GM19395 (cell line): Measurements from ENCODE around the gene CYFIP1.

ENCODE experiments used
- ATAC-seq: cut with Tn5 transposase; IDR thresholded peaks from one replicate; pipeline ENCODE4 v1.9.1; 2021; ENCODE audit warnings: mild to moderate bottlenecking, moderate library complexity; ENCODE audit not compliant: unreplicated experiment

Gene CYFIP1

DNA sequence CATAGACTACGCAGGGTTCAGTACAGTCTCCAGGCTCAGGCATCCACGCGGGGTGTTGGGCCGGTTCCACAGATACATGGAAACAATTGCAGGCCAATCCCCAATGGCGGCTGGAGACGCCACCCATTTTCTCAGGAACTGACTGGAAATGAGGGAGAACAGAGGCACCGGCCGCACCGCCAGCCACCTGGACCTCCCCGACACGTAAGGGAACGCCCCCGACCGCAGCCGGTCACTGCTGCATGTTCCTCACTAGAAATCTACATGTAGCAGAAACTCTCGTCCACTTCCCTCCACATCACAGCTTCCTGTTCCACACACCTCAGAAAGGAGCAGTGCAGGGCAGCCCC, 29.2 kb downstream of the CYFIP1 start:
- ATAC-seq, result no peak

- ATAC-seq, result no peak
These were observed 29.7 kb downstream of the CYFIP1 start for GRCh38 chr15:22950256-22950990.

GRCh38 chr15:22949074-22949547, 31.1 kb downstream of the CYFIP1 start:
- ATAC-seq, result no peak

GRCh38 chr15:22948056-22948455, 32.1 kb downstream of the CYFIP1 start:
- ATAC-seq, result no peak

GRCh38 chr15:22947101-22948000, 32.8 kb downstream of the CYFIP1 start:
- ATAC-seq, result no peak

DNA sequence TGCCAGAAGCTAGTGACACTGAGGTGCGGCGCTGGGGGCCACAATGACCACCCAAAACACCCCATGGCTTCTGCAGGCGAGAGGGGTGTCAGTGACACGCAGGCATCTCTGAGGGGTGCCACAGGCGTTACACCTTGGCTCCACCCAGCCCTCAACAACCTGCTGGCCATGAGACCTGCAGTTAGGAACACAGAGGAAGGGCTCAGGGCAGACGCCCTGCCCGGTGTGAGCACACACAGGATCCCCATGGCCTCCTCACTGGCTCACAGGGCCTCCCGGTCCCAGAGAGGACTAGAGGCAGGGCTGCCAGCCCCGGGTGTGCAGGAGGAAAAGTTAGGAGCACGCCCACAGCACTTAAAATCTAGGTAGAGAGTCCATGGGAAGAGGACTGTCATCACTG, 35.1 kb downstream of the CYFIP1 start:
- no peak for ATAC-seq

DNA sequence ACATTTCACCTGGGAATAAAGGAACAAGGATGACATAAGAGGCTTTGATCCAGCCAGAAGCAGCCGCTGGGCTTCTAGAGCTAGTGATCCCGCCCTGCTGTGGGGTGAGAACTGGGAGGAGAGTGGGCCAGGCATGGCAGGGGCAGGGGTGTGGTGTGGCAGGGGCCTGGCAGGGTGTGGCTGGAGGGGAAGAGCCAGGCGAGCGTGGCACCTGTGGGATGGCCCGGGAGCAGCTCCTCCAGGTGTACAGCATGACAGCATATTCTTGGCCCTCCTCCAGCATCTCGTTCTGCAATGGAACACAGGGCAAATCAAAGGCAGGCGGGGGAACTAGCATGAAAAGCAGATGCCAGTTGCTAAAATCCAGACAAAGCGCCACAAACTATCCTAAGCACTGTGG, 35.5 kb downstream of the CYFIP1 start:
- ATAC-seq, result no peak

DNA sequence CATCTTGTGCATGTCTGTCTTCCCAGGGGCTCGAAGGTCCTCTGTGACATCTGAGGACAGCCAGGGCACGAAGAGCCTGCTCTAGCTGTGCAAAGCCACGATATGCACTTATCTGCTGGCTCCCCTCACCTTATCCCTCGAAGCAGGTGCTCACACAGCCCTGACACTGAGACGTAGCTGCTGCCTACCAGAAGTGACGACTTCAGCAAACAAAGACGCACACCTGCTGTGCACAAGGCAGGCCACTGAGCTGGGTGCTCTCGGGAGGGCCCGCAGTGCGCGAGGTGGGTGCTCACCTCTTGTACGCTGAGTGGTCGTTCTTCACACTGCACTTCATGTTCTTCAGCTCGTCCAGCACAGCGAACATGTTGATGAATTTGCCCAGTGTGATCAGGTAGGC, 37.3 kb downstream of the CYFIP1 start:
- ATAC-seq, result no peak

DNA sequence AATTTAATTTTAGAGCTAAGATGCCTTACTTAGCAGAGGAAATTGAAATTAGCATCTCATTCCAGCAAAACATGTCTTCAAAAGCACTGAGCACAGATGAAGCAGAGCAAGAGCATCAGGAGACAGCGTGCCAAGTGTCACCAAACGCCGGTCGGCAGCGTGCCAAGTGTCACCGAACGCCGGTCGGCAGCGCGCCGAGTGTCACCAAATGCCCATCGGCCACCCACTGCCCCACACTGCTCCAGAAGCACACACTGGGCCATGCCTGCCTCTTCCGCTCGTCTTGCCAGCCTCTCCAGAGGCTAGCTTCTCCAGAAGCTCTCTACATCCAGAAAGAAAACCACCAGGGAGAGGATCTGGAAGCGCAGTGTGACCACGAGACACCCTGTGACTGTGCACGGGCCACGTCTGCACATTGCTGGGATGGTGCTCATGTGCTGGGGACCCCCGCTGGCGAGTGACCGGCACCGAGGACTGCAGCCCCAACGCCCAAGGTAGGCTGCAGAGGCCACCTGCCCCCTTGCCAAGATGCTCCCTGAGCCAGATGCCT, 37.8 kb downstream of the CYFIP1 start:
- no peak for ATAC-seq

GRCh38 chr15:22941179-22941578, 39.0 kb downstream of the CYFIP1 start:
- no peak for ATAC-seq

- ATAC-seq, result no peak
These were observed 40.5 kb downstream of the CYFIP1 start for GRCh38 chr15:22939652-22940061.

DNA sequence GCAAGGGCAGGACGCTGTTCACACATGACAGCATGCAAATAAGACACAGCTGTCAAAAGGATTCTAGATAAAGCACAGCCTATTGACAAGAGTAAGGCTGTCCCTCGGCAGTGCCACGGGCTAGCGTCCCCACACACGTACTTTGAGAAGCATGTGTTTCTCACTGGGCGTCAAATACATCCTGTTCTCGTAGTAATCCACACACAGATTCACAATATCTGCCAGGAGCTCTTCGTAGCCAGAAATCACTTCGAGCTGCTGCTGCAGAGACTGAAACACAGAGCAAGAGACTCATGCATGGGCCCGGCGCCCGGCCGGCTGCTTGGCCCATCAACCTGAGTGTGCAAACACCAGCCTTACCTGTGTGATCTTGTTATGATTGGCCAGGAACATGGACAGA, 41.1 kb downstream of the CYFIP1 start:
- ATAC-seq, result no peak

- peak; percentile 96 for ATAC-seq
These were observed 43.3 kb downstream of the CYFIP1 start for GRCh38 chr15:22936577-22937472.

GRCh38 chr15:22933641-22934061, 46.5 kb downstream of the CYFIP1 start:
- no peak for ATAC-seq

- no peak for ATAC-seq
These were observed 48.2 kb downstream of the CYFIP1 start for GRCh38 chr15:22931784-22932536.

GRCh38 chr15:22930782-22931484, 49.2 kb downstream of the CYFIP1 start:
- no peak for ATAC-seq

DNA sequence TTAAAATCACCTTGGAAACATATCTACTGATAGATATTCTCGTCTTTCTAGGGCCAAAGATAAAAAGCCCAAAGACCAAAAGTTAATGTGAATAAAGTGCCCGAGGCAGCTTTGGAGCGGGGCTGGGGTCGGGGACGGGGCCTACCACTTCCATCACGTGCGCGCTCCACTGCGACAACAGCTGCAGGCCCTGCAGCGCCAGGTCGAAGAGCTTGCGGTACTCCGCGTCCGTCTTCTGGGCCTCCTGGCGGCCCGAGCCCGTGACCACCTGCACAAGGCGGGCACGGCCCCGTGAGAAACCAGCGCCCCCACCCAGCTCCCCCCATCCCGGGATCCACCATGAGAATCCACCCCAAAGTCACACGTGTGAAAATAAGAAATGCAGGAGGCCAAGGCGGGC, 52.4 kb downstream of the CYFIP1 start:
- ATAC-seq, result no peak

- no peak for ATAC-seq
These were observed 54.3 kb downstream of the CYFIP1 start for GRCh38 chr15:22925875-22926274.

DNA sequence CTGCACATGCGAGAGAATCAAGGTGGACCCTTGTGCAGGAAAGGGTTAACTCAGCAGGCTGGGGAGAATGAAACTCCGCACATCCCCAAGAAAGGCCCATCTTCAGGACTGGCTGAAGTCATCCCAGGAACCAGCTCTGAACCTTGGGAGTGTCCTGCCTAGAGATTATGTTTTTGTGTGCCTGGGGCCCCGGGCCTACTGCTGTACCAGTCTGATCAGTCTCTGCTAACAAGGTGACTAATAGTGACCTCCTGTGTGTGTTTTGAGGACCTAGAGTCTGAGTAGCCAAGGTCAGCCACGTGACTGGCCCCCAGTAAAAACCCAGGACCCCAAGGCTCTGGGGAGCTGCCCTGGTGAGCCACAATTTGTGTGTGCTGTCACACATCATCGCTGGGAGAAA, 58.2 kb downstream of the CYFIP1 start:
- no peak for ATAC-seq
